Measurements from ENCODE around the gene MRPL24.

The MRPL24 gene

DNA sequence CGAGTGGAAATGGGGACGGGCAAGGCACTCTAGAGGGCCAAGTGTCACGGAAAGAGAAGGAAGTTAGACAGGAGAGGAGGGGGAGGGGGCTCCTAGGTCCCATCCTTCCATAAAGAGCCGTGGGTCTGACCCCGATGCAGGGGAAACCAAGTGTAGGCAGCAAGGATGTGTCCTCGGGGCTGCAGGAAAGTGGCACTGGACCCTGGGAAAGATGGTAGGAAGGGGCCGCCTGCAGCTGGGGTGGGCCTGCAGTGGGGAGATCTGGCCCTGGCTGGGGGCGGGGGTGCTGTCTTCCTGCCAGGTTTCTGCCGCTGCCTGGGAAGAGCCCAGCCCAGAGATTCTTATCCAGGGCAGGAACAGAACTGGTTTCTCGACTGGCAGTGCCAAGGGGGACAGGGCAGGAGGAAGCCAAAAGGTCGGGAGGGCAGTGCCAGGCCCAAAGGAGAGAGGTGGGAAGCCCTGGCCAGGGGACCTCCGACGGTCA, 48.4 kb downstream of the MRPL24 start:
- no peak for DNase-seq (ENCODE audit: low spot score)

DNA sequence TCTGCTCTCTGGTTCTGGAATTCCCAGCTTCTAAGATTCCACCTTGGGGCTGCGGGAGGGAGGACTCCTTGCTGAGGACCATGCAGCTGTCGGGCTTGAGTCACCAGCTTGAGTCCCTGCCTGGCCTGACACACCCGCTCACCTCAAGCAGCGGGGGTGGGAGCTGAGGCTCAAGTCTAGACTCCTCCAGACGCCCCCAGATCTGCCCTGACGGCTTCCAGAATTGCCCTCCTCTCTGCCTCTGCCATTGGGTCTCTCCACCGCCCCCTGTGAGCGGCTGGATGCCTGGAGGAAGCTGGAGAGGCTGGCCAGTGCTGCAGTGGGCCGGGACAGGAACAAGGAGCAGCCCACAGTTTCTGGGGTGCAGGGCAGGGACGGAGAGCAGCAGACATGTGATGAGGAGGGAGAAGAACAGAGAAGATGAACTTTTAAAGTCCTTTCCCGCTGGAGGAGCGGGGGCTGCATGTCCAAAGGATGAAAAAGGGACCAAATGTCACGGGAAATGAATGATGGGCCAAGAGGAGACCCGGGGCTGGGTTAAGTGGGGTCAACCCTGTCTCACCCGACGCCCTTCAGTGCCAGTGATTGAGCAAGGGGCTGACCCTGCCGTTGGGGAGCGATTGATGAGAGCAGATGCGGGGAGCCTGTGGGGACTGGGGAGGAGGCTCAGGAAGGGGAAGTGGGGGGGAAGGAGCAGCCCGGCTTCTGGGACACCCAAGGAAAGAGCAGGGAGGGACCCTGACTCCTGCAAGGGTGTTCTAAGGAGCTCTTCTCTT, 49.0 kb downstream of the MRPL24 start:
- DNase-seq (ENCODE audit: low spot score) = no peak

DNA sequence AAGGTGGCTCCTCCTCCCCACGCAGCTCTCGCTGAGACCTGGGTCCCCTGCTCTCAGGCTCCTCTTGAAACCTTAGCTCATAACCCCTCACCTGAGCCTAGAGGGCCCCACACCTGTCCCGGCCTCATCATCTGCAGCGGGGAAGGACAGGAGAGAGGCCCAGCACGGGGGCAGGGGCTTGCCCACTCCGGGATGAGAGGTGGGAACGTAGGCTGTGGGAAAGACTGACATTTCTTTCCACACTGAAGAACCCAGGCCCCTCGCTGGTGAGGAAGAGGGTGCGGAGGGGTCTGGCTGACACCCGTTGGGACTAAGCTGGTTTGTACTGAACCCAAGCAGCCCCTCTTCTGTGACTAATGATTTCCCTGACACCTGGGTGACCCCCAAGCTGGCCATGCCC, 49.7 kb downstream of the MRPL24 start:
- no peak for DNase-seq (ENCODE audit: low spot score)

DNA sequence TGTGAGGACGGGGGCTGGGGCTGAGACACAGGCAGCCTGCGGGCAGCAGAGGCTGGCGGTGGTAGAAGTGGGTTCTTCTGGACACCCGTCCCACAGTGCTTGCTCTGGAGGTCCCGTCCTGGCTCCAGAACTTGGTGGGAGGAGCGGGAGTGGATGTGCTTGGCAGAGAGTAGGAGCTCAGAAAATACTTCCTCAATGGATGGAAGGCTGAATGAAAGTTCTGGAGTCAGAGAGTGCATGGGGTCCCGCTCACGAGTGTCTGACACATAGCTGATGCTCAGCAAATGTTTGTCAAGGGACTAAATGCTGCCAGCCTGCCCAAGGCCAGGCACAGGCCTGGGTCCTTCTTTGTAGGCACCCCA, 50.2 kb downstream of the MRPL24 start:
- DNase-seq (ENCODE audit: low spot score) = no peak

DNA sequence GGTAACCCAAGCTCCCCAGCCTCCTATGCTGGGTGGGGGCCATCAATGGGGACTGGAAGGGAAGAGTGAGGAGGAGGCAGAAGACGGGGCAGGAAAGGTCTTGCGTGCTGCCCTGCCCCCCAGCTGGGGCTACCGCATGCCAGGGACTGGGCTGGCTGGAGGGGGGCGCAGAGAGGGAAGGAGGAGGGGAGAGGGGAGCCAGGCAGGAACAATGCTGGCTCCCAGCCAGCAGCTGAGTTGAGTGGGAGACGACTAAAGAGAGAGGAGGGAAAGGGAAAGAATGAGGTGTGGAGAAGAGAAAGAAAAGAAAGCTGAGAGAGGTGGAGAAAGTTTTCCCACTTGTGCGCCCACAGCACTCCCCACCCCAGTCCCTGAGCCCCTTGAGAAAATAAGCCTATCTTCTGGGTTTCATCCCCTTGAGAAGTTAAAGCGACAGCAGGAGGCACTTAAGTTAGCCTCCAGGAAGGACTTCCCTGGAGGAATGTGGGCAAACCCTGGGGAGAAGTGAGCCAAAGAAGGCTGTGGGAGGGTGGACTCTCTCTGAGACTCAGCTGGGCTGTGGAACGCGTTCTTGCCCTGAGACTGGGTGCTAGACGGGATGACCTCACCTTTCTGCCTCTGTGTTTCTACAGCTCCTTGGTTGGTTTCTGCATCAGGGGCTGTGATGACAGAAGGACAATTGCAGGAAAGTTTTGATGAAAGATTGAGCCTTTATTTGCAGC, 50.8 kb downstream of the MRPL24 start:
- DNase-seq (ENCODE audit: low spot score) = no peak

DNA sequence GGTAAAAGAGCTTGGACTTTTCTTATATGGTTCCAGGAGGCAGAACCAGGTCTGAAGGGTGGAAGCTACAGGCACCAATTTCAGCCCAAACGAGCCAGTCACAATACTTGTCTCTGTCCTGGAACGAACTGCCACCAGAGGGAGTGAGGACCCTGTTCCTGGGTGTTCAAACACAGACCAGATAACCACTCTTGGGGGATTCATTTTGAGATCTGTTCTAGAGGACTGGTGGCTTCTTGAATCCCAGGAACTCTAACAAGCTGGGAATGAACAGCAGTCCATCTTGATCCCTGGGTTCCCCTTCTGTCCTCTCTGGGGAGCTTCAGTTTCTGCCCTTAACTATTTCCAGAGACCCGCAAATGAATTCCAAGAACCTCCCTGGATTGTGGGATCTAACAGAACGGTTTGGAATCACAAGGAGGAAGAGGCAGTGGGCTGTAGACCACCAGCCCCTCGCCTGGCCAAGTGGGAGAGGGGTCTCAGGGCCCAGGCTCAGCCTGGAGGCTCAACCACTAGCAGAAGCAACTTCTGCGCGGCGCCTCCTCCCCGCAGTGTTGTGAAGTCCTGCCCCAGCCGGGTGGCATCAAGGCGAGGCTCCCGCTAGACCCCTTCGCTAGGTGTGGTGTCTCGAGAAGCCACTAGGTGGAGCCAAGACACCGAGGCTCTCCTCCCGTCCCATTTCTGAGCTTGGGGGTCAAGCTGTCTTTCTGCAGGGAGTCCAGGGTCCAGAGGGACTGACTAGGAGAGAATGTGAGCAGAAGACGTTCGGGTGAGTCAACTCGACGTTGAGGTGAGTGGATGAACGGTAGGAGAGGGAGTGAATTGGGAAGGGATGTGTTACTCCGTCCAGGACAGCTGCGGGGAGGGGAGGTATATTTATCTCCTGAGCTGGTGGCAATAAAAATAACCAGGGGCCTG, 51.6 kb downstream of the MRPL24 start:
- DNase-seq (ENCODE audit: low spot score) = peak; percentile 95
